Upper lobe of left lung (tissue), 4 donors: Measurements from ENCODE around the gene SULT1C2.

ENCODE experiments used
- CTCF ChIP-seq, 6 experiments: fragments of 450-650 bp in 4 of 6; fragments of 200-600 bp in 2 of 6; sonication (generic) in 2 of 6; IDR thresholded peaks; one replicate each; pipeline ENCODE4 v1.5.1; 2016 to 2019; ENCODE audit warnings: antibody characterized with exemption in 6 of 6
- EP300 ChIP-seq, 4 donors: sonication (generic); formaldehyde crosslinking; IDR thresholded peaks; one replicate each; pipeline ENCODE4 v1.5.1; 2017; ENCODE audit warnings: antibody characterized with exemption in 4 of 4, control low read depth in 2 of 4
- POLR2A ChIP-seq, 4 donors: fragments of 450-650 bp; IDR thresholded peaks; one replicate each; pipeline ENCODE4 v1.5.1; 2016 to 2017; ENCODE audit warnings: antibody characterized with exemption in 4 of 4, mild to moderate bottlenecking in 2 of 4

DNA sequence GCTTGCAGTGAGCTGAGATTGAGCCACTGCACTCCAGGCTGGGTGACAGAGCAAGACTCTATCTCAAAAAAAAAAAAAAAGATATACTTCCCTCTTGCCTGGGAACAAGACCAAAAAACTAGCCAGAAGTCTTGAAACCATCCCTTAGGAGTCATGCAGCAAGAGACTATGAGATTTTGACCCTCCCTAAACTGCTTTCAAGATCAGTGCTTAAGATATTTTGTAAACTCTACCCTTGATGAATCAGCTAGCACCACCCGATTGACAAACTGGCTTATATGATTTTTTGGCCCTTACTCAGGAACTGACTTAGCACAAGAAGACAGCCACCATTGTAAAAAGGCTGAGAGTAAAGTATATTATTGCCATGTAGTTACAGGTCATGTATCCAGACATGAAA lies 45.1 kb upstream of the SULT1C2 start:
- TF ChIP-seq CTCF (IDR thresholded peaks at IDR 0.05) (no peak), EP300 (IDR thresholded peaks at IDR 0.05) (no peak), POLR2A (IDR thresholded peaks at IDR 0.05) (no peak)
